Measurements from ENCODE around the gene VTI1A. TPM values are rescaled to one million over a fixed set of nuclear protein-coding genes. Genes with fewer than 3 reads are reported as not detected.

Gene VTI1A
- total RNA-seq, 1 experiment from 2014 or later, result 22.0 TPM

GRCh38 chr10:112832959-112833358 lies 385.9 kb downstream of the VTI1A start:
- Histone ChIP-seq H2AFZ (ENCODE audit: low read length) (no peak overlapping the region), H2BK5ac (ENCODE audit: insufficient read length, low read length) (no peak overlapping the region), H3T11ph (ENCODE audit: low read length) (no peak overlapping the region), H3K18ac (ENCODE audit: insufficient read length, low read depth, low read length) (no peak overlapping the region), H2BK20ac (ENCODE audit: low read depth, low read length, poor library complexity, severe bottlenecking) (no peak overlapping the region), H3K79me2 (ENCODE audit: insufficient read depth, low read length) (no peaks in the 10 kb centered on the region), H3K4ac (ENCODE audit: low read depth, low read length) (no peak overlapping the region), H3K9me3 (ENCODE audit: control insufficient read depth, low read depth, low read length) (no peaks in the 10 kb centered on the region), H3K79me1 (ENCODE audit: insufficient read depth, low read depth, low read length, poor library complexity, severe bottlenecking) (no peaks in the 10 kb centered on the region), H3K9ac (ENCODE audit: extremely low read depth, insufficient read length, low read length) (no peak overlapping the region), H3K56ac (ENCODE audit: insufficient read length, low read depth, low read length) (no peak overlapping the region), H4K5ac (ENCODE audit: insufficient read length, low read depth, low read length) (no peak overlapping the region), H2BK120ac (ENCODE audit: low read depth, low read length, poor library complexity, severe bottlenecking) (no peak overlapping the region), H4K20me1 (ENCODE audit: control insufficient read depth, insufficient read depth, insufficient read length) (no peaks in the 10 kb centered on the region), H2BK15ac (ENCODE audit: low read depth, low read length) (no peak overlapping the region), H4K91ac (ENCODE audit: insufficient read length, low read depth, low read length) (no peak overlapping the region), H3K27me3 (ENCODE audit: insufficient read depth, low read length) (no peaks in the 10 kb centered on the region), H3K14ac (ENCODE audit: insufficient read depth, low read length) (no peak overlapping the region), H3K23me2 (ENCODE audit: insufficient read length, low read depth, low read length, poor library complexity, severe bottlenecking) (no peaks in the 10 kb centered on the region), H4K8ac (replicated peaks; ENCODE audit: insufficient read length, low read depth, low read length) (no peak overlapping the region), H2BK12ac (ENCODE audit: insufficient read length, low read depth, low read length) (no peak overlapping the region), H3K4me2 (ENCODE audit: insufficient read depth, insufficient read length, low read length) (peak overlapping the region; percentile 54), H2AK5ac (ENCODE audit: insufficient read length, low read length) (no peak overlapping the region), H3K23ac (ENCODE audit: insufficient read length, low read depth, low read length) (no peak overlapping the region), H3K4me1 (ENCODE audit: insufficient read depth, low read length) (peaks cover 12% of the 10 kb centered on the region), H3K27ac (ENCODE audit: insufficient read length, low read depth, low read length) (no peak overlapping the region)
- no peak for TF ChIP-seq CTCF (conservative IDR thresholded peaks at IDR 0.05)
- Mint-ChIP-seq H3K27ac (peak overlapping the region in 2 of 3 experiments; percentile 8 to 39; a peak in 2 of 7 replicates), H3K36me3 (ENCODE audit: insufficient read depth in 1 of 3, low read depth in 3 of 3) (no peaks in the 10 kb centered on the region; a peak in 1 of 7 replicates), H3K27me3 (ENCODE audit: low read depth) (peaks cover 15% of the 10 kb centered on the region), H3K9me3 (no peaks in the 10 kb centered on the region), H3K4me3 (peak overlapping the region in 1 of 2 experiments; percentile 1; a peak in 1 of 5 replicates), H3K4me1 (peaks cover 67 to 70% of the 10 kb centered on the region in 2 experiments)
- no peak for DNase-seq
- no CpG with 5 or more reads among the region's 2 CpGs for WGBS (ENCODE audit: extremely low coverage, insufficient read length, low lambda C conversion rate)

All from H9 (cell line).